Spleen (tissue), 7 donors: Measurements from ENCODE around the gene LRRC8B.

Experiments
- CTCF ChIP-seq, 11 experiments: fragments of 200-600 bp in 7 of 11; fragments of 450-650 bp in 4 of 11; sonication (generic) in 4 of 11; IDR thresholded peaks in 8 of 11; conservative IDR thresholded peaks in 3 of 11; 1 replicate in 7 of 11; 2 replicates in 4 of 11; pipeline versions ENCODE4 v1.4.0 to v1.8.0; 2016 to 2021; ENCODE audit warnings: antibody characterized with exemption in 11 of 11, inconsistent platforms in 4 of 11, mild to moderate bottlenecking in 1 of 11
- POLR2AphosphoS5 ChIP-seq, 3 donors: sonication (generic); formaldehyde crosslinking; IDR thresholded peaks; one replicate each; pipeline ENCODE4 v1.5.1; 2017; ENCODE audit warnings: antibody characterized with exemption in 3 of 3
- donor health status: DM: no; HTN: no; CAD: no; lungs with moderate emphysema.
- donor health status: DM: no; HTN: no; CAD: no.
- donor health status: DM: no; HTN: no; CAD: no.

GRCh38 chr1:89546082-89546889 is 21.7 kb downstream of the LRRC8B start:
- TF ChIP-seq CTCF (IDR thresholded peaks at IDR 0.05 in 8 of 11, conservative IDR thresholded peaks at IDR 0.05 in 3 of 11) (no peak), POLR2AphosphoS5 (IDR thresholded peaks at IDR 0.05) (no peak)
